Measurements from ENCODE around the gene CCDC14. TPM values are rescaled to one million over a fixed set of nuclear protein-coding genes. Genes with fewer than 3 reads are reported as not detected.

Gene CCDC14
- total RNA-seq, 1 experiment from 2014 or later: 62.5 TPM

- no peaks in the 10 kb centered on the region for H3K27me3 ChIP-seq (ENCODE audit: insufficient read depth, low read length)
- H2BK15ac ChIP-seq (ENCODE audit: low read depth, low read length): no peak overlapping the region
- H3K23me2 ChIP-seq (ENCODE audit: insufficient read length, low read depth, low read length, poor library complexity, severe bottlenecking): no peaks in the 10 kb centered on the region
- no peaks in the 10 kb centered on the region for H4K20me1 ChIP-seq (ENCODE audit: control insufficient read depth, insufficient read depth, insufficient read length)
- H3K9me3 ChIP-seq (ENCODE audit: control insufficient read depth, low read depth, low read length): no peaks in the 10 kb centered on the region
- no peak overlapping the region for H2BK5ac ChIP-seq (ENCODE audit: insufficient read length, low read length)
- H3K27ac ChIP-seq (ENCODE audit: insufficient read length, low read depth, low read length): no peak overlapping the region
- Mint-ChIP-seq H3K27ac (no peak overlapping the region), H3K27me3 (ENCODE audit: low read depth) (no peaks in the 10 kb centered on the region), H3K9me3 (peaks cover 3 to 5% of the 10 kb centered on the region in 2 experiments; a peak in 3 of 5 replicates), H3K4me1 (no peaks in the 10 kb centered on the region), H3K36me3 (ENCODE audit: insufficient read depth in 1 of 3, low read depth in 3 of 3) (peaks cover 37 to 61% (median 53%) of the 10 kb centered on the region in 3 experiments), H3K4me3 (no peak overlapping the region)
- no peaks in the 10 kb centered on the region for H3K4me1 ChIP-seq (ENCODE audit: insufficient read depth, low read length)
- no peak overlapping the region for H4K5ac ChIP-seq (ENCODE audit: insufficient read length, low read depth, low read length)
- H2BK12ac ChIP-seq (ENCODE audit: insufficient read length, low read depth, low read length): no peak overlapping the region
- H3K4me2 ChIP-seq (ENCODE audit: insufficient read depth, insufficient read length, low read length): no peak overlapping the region
- no peak overlapping the region for H3K9ac ChIP-seq (ENCODE audit: extremely low read depth, insufficient read length, low read length)
- no peaks in the 10 kb centered on the region for H3K79me1 ChIP-seq (ENCODE audit: insufficient read depth, low read depth, low read length, poor library complexity, severe bottlenecking)
- no peak for TF ChIP-seq CTCF (conservative IDR thresholded peaks at IDR 0.05)
- H2BK120ac ChIP-seq (ENCODE audit: low read depth, low read length, poor library complexity, severe bottlenecking): no peak overlapping the region
- H2BK20ac ChIP-seq (ENCODE audit: low read depth, low read length, poor library complexity, severe bottlenecking): no peak overlapping the region
- H3K18ac ChIP-seq (ENCODE audit: insufficient read length, low read depth, low read length): no peak overlapping the region
- H3T11ph ChIP-seq (ENCODE audit: low read length): no peak overlapping the region
- no peak overlapping the region for H2AFZ ChIP-seq (ENCODE audit: low read length)
- no peak for DNase-seq
- H4K8ac ChIP-seq (replicated peaks; ENCODE audit: insufficient read length, low read depth, low read length): no peak overlapping the region
- no peak overlapping the region for H4K91ac ChIP-seq (ENCODE audit: insufficient read length, low read depth, low read length)
- WGBS (ENCODE audit: extremely low coverage, insufficient read length, low lambda C conversion rate): no CpG with 5 or more reads among the region's 3 CpGs
- no peak overlapping the region for H3K56ac ChIP-seq (ENCODE audit: insufficient read length, low read depth, low read length)
- H3K23ac ChIP-seq (ENCODE audit: insufficient read length, low read depth, low read length): no peak overlapping the region
- H3K4ac ChIP-seq (ENCODE audit: low read depth, low read length): no peak overlapping the region
- H3K79me2 ChIP-seq (ENCODE audit: insufficient read depth, low read length): no peaks in the 10 kb centered on the region
- no peak overlapping the region for H2AK5ac ChIP-seq (ENCODE audit: insufficient read length, low read length)
- H3K14ac ChIP-seq (ENCODE audit: insufficient read depth, low read length): no peak overlapping the region
Measured at GRCh38 chr3:123919353-123919752, 41.7 kb downstream of the CCDC14 start.

Data from H9 (cell line).